Endothelial cell of hepatic sinusoid (primary cell): ENCODE data around the gene SOWAHD.
"Not testable (repeated sequence)": the region's sequence is repeated elsewhere in the genome, so short reads cannot be mapped to it uniquely, and the experiment has no call there.

ENCODE experiments used
- in situ Hi-C: cut with HindIII; loops from 2 replicates; pipeline ENCODE4 v1.10.0; 2017; ENCODE audit warnings: low sequenced_read_pairs

Gene SOWAHD

GRCh38 chrX:119757646-119757978 lies 776 bp upstream of the SOWAHD start:
- in situ Hi-C loops: no loop called here

- in situ Hi-C loops: no loop called here
These were observed 401 bp downstream of the SOWAHD start for GRCh38 chrX:119758731-119759247.

- in situ Hi-C loops: no loop called here
These were observed 919 bp downstream of the SOWAHD start for GRCh38 chrX:119759248-119759766.

- in situ Hi-C loops: no loop called here
These were observed 1.9 kb downstream of the SOWAHD start for GRCh38 chrX:119760026-119760877.

GRCh38 chrX:119762718-119763117 lies 4.3 kb downstream of the SOWAHD start:
- in situ Hi-C loops: no loop called here

- in situ Hi-C loops: no loop called here
These were observed 4.8 kb downstream of the SOWAHD start for GRCh38 chrX:119763181-119763580.

GRCh38 chrX:119763836-119764387 lies 5.5 kb downstream of the SOWAHD start:
- in situ Hi-C loops: no loop called here

GRCh38 chrX:119768436-119768835 lies 10.0 kb downstream of the SOWAHD start:
- in situ Hi-C loops: not testable (repeated sequence)

GRCh38 chrX:119769388-119769787 lies 11.0 kb downstream of the SOWAHD start:
- in situ Hi-C loops: not testable (repeated sequence)

- in situ Hi-C loops: no loop called here
These were observed 17.3 kb downstream of the SOWAHD start for GRCh38 chrX:119775517-119776238.

GRCh38 chrX:119778829-119779228 lies 20.4 kb downstream of the SOWAHD start:
- in situ Hi-C loops: no loop called here

GRCh38 chrX:119783026-119783425 lies 24.6 kb downstream of the SOWAHD start:
- in situ Hi-C loops: no loop called here

GRCh38 chrX:119784747-119785446 lies 26.5 kb downstream of the SOWAHD start:
- in situ Hi-C loops: no loop called here

- in situ Hi-C loops: no loop called here
These were observed 32.6 kb downstream of the SOWAHD start for GRCh38 chrX:119790977-119791436.

GRCh38 chrX:119791437-119792231 lies 33.2 kb downstream of the SOWAHD start, which contains the start of gene RPL39:
Gene RPL39, minus strand, starts transcription at chrX:119791630. Its CDS starts 54 bp downstream, at chrX:119791576.
- in situ Hi-C loops: no loop called here

- in situ Hi-C loops: no loop called here
These were observed 43.1 kb downstream of the SOWAHD start for GRCh38 chrX:119801253-119802221.

- in situ Hi-C loops: no loop called here
These were observed 44.2 kb downstream of the SOWAHD start for GRCh38 chrX:119802546-119802945.

- in situ Hi-C loops: not testable (repeated sequence)
These were observed 50.1 kb downstream of the SOWAHD start for GRCh38 chrX:119808461-119808860.
